A549 (cell line): ENCODE data around the gene SYNPO2. TPM values are rescaled to one million over a fixed set of nuclear protein-coding genes. Genes with fewer than 3 reads are reported as not detected.

Experiments used
- ATAC-seq, 2 experiments: fragments of 200-7000 bp in 1 of 2; fragments of >200 bp in 1 of 2; cut with Nextera tagmentation in 1 of 2; cut with Tn5 transposase in 1 of 2; 3 replicates each; pipeline versions ENCODE4 v1.8.0 to v1.9.1; 2018 to 2020; ENCODE audit warnings: mild to moderate bottlenecking in 1 of 2, moderate library complexity in 1 of 2
- CTCF ChIA-PET: fragments of 300-600 bp; sonication (Branson Sonifier 250); formaldehyde crosslinking; extraction: SDS; loops from one replicate; lab custom pipeline; 2021; ENCODE audit warnings: antibody characterized with exemption, inconsistent platforms; lab: Yijun Ruan, JAX
- POLR2A ChIA-PET: fragments of 350-600 bp; formaldehyde crosslinking; extraction: SDS; loops from one replicate; lab custom pipeline; 2021; ENCODE audit warnings: antibody characterized with exemption, inconsistent platforms; lab: Yijun Ruan, JAX
- DNase-seq, 2 experiments: peaks; one replicate each; pipeline versions ENCODE4 v3.0.0 to v3.0.0-alpha.2; 2011 to 2016; ENCODE audit warnings: low read depth in 1 of 2, low spot score in 1 of 2
- FAIRE-seq: peaks from 2 replicates; lab custom pipeline; 2011; peaks lifted over from hg19 to GRCh38; lab: Jason Lieb, UNC
- H3K27ac ChIP-seq, 2 experiments: fragments of >200 bp; sonication (Bioruptor Twin); formaldehyde crosslinking; 3 replicates each; pipeline ENCODE4 v1.5.1; 2016 to 2017
- H3K4me1 ChIP-seq: fragments of >200 bp; sonication (Bioruptor Twin); formaldehyde crosslinking; 3 replicates; pipeline ENCODE4 v1.6.1; 2016
- H3K4me2 ChIP-seq: fragments of >200 bp; sonication (Bioruptor Twin); formaldehyde crosslinking; 3 replicates; pipeline ENCODE4 v1.6.1; 2016
- H3K4me3 ChIP-seq: fragments of >200 bp; sonication (Bioruptor Twin); formaldehyde crosslinking; 3 replicates; pipeline ENCODE4 v1.5.1; 2016
- H3K9me3 ChIP-seq: fragments of >200 bp; sonication (Bioruptor Twin); formaldehyde crosslinking; 3 replicates; pipeline ENCODE4 v1.6.1; 2016
- ATOH8 ChIP-seq: fragments of 250-450 bp; sonication (Bioruptor Pico); IDR thresholded peaks from 2 replicates; pipeline ENCODE4 v1.5.0; 2020; ENCODE audit warnings: low read depth, mild to moderate bottlenecking, moderate library complexity
- CBX8 ChIP-seq: fragments of 200-600 bp; sonication (generic); IDR thresholded peaks from 2 replicates; pipeline ENCODE4 v1.6.1; 2016
- CEBPB ChIP-seq, 2 experiments: fragments of >200 bp in 1 of 2; sonication (Bioruptor Twin) in 1 of 2; formaldehyde crosslinking in 1 of 2; IDR thresholded peaks; 2 replicates each; pipeline ENCODE4 v1.6.1; 2012 to 2016
- CTCF ChIP-seq: fragments of >200 bp; sonication (Bioruptor Twin); formaldehyde crosslinking; IDR thresholded peaks from 3 replicates; pipeline ENCODE4 v1.5.1; 2016
- EHF ChIP-seq: fragments of 250-450 bp; sonication (Bioruptor Pico); IDR thresholded peaks from 2 replicates; pipeline ENCODE4 v1.5.0; 2020; ENCODE audit warnings: mild to moderate bottlenecking
- HES2 ChIP-seq: fragments of >200 bp; sonication (Bioruptor Twin); formaldehyde crosslinking; IDR thresholded peaks from 2 replicates; pipeline ENCODE4 v1.6.1; 2016
- HMGXB4 ChIP-seq: fragments of 250-450 bp; sonication (Bioruptor Pico); IDR thresholded peaks from 2 replicates; pipeline ENCODE4 v1.5.0; 2021; ENCODE audit warnings: mild to moderate bottlenecking, moderate library complexity, borderline replicate concordance
- KDM5A ChIP-seq: fragments of 200-600 bp; sonication (generic); IDR thresholded peaks from 2 replicates; pipeline ENCODE4 v1.6.1; 2016; ENCODE audit warnings: antibody characterized with exemption, mild to moderate bottlenecking
- PHF8 ChIP-seq: fragments of 200-600 bp; sonication (generic); IDR thresholded peaks from 2 replicates; pipeline ENCODE4 v1.6.1; 2016; ENCODE audit warnings: low read depth, mild to moderate bottlenecking, antibody characterized with exemption, moderate library complexity, borderline replicate concordance
- POLR2A ChIP-seq: IDR thresholded peaks from 2 replicates; pipeline ENCODE4 v1.6.1; 2012; ENCODE audit warnings: mild to moderate bottlenecking, low read length
- RAD21 ChIP-seq, 2 experiments: fragments of >200 bp in 1 of 2; sonication (Bioruptor Twin) in 1 of 2; formaldehyde crosslinking in 1 of 2; IDR thresholded peaks in 1 of 2; conservative IDR thresholded peaks in 1 of 2; 2 replicates in 1 of 2; 3 replicates in 1 of 2; pipeline ENCODE4 v1.6.1; 2012 to 2018; ENCODE audit warnings: inconsistent platforms in 1 of 2
- RARB ChIP-seq: fragments of 250-450 bp; sonication (Bioruptor Pico); IDR thresholded peaks from 2 replicates; pipeline ENCODE4 v1.8.0; 2021; ENCODE audit warnings: mild to moderate bottlenecking, moderate library complexity
- SMC3 ChIP-seq: fragments of >200 bp; sonication (Bioruptor Twin); formaldehyde crosslinking; IDR thresholded peaks from 3 replicates; pipeline ENCODE4 v1.6.1; 2018; ENCODE audit warnings: inconsistent platforms
- USF2 ChIP-seq: fragments of 450-650 bp; IDR thresholded peaks from 2 replicates; pipeline ENCODE4 v1.6.1; 2014; ENCODE audit warnings: antibody characterized with exemption
- ZNF302 ChIP-seq: fragments of 250-450 bp; sonication (Bioruptor Pico); IDR thresholded peaks from 2 replicates; pipeline ENCODE4 v1.9.0; 2021; ENCODE audit warnings: inconsistent platforms, mild to moderate bottlenecking, moderate library complexity
- WGBS: methylation state at CpG from one replicate; pipeline ENCODE4 v1.1.6; 2017; ENCODE audit errors: missing lambda C conversion rate; 5-methylcytosine and 5-hydroxymethylcytosine counted together
- polyA plus RNA-seq, 4 experiments: library from polyadenylated mRNA; depleted of rRNA in 3 of 4; stranded (reverse); fragments of >200 nt; fragmentation: RNase III in 1 of 4; extraction: RNeasy Plus Mini Kit Qiagen cat#74134 plus additional on column Dnase treatment in 1 of 4; gene quantifications; 2 replicates in 3 of 4; 3 replicates in 1 of 4; pipeline ENCODE4 v1.2.3, GENCODE V29; 2011 to 2017

Gene SYNPO2
- polyA plus RNA-seq, 2 of the 4 experiments (the other 2 are of a cell fraction), result 2.5 to 8.8 TPM

- TF ChIP-seq USF2 (no peak), SMC3 (no peak), PHF8 (no peak)
These were observed 62.4 kb downstream of the SYNPO2 start (continued) for GRCh38 chr4:118950929-118951570.

- no peak overlapping the region for H3K27ac ChIP-seq
- WGBS, result 30% methylated on average over 4 of the region's 4 CpGs
- no peak for TF ChIP-seq ATOH8 (CRISPR knock-in tag)
- TF ChIP-seq, all 56 proteins: peak for 0
- ChIA-PET CTCF (no interaction called here), POLR2A (no interaction called here)
- H3K4me2 ChIP-seq, result no peak overlapping the region
- H3K4me1 ChIP-seq, result no peaks in the 10 kb centered on the region
- FAIRE-seq, result no peak
- DNase-seq, result no peak
- H3K9me3 ChIP-seq, result no peaks in the 10 kb centered on the region
- H3K4me3 ChIP-seq, result no peak overlapping the region
- no peak for ATAC-seq
These were observed 64.6 kb downstream of the SYNPO2 start for GRCh38 chr4:118953276-118953675.

GRCh38 chr4:118954246-118954645 is 65.6 kb downstream of the SYNPO2 start:
- H3K4me2 ChIP-seq, result no peak overlapping the region

GRCh38 chr4:118955515-118955914 is 66.9 kb downstream of the SYNPO2 start:
- no peak for DNase-seq
- no peak for FAIRE-seq
- no peak overlapping the region for H3K4me3 ChIP-seq
- WGBS, result 71% methylated on average over 3 of the region's 3 CpGs
- no peaks in the 10 kb centered on the region for H3K9me3 ChIP-seq
- CTCF ChIA-PET, result interaction anchor here (1.3 kb wide), 1 partner anchor 14 kb away, joined by 3 read pairs; no protein-coding TSS in a partner anchor
- H3K4me2 ChIP-seq, result no peak overlapping the region
- H3K4me1 ChIP-seq, result no peaks in the 10 kb centered on the region
- no peak overlapping the region for H3K27ac ChIP-seq
- POLR2A ChIA-PET, result no interaction called here
- ATAC-seq, result no peak
- TF ChIP-seq HES2, result no peak
- no peak for TF ChIP-seq EHF (CRISPR knock-in tag)
- no peak for TF ChIP-seq ZNF302 (CRISPR knock-in tag)
- TF ChIP-seq KDM5A, result no peak
- TF ChIP-seq POLR2A, result no peak
- no peak for TF ChIP-seq HMGXB4 (CRISPR knock-in tag)
- no peak for TF ChIP-seq SMC3
- no peak for TF ChIP-seq CBX8
- TF ChIP-seq USF2, result no peak
- no peak for TF ChIP-seq CEBPB (IDR thresholded peaks at IDR 0.05)

More at GRCh38 chr4:118954246-118954645, 65.6 kb downstream of the SYNPO2 start:
- FAIRE-seq, result no peak
- Histone ChIP-seq H3K4me1 (no peaks in the 10 kb centered on the region), H3K27ac (no peak overlapping the region), H3K4me3 (no peak overlapping the region), H3K9me3 (no peaks in the 10 kb centered on the region)
- TF ChIP-seq SMC3, result 0 out of 3 replicates have a peak, but pooled peaks have one; percentile 11
- TF ChIP-seq CTCF, result peak; percentile 21; the same call in 1 of the 3 replicates
- peak in 1 of 2 experiments; percentile 40; a peak in 2 of 5 replicates for TF ChIP-seq RAD21 (conservative IDR thresholded peaks at IDR 0.05 in 1 of 2, IDR thresholded peaks at IDR 0.05 in 1 of 2)
- no peak for TF ChIP-seq HMGXB4 (CRISPR knock-in tag)
- no peak for TF ChIP-seq RARB (CRISPR knock-in tag)
- ChIA-PET POLR2A (no interaction called here), CTCF (no interaction called here)
- 11% methylated on average over 2 of the region's 2 CpGs for WGBS
- ATAC-seq, result peak; percentile 68 to 71; a peak in 5 of 6 replicates
- peak in 1 of 2 experiments; percentile 16 for DNase-seq
